Measurements from ENCODE around the gene MAP3K21.

GRCh38 chr1:233362743-233363142 lies 35.2 kb downstream of the MAP3K21 start:
- TF ChIP-seq POLR2AphosphoS5 (IDR thresholded peaks at IDR 0.05; ENCODE audit: insufficient read depth in 1 of 2, low read depth in 1 of 2): no peak
- TF ChIP-seq CTCF (IDR thresholded peaks at IDR 0.05): no peak
- no peak for TF ChIP-seq POLR2A (IDR thresholded peaks at IDR 0.05)
